Measurements from ENCODE around the gene LCE7A.

DNA sequence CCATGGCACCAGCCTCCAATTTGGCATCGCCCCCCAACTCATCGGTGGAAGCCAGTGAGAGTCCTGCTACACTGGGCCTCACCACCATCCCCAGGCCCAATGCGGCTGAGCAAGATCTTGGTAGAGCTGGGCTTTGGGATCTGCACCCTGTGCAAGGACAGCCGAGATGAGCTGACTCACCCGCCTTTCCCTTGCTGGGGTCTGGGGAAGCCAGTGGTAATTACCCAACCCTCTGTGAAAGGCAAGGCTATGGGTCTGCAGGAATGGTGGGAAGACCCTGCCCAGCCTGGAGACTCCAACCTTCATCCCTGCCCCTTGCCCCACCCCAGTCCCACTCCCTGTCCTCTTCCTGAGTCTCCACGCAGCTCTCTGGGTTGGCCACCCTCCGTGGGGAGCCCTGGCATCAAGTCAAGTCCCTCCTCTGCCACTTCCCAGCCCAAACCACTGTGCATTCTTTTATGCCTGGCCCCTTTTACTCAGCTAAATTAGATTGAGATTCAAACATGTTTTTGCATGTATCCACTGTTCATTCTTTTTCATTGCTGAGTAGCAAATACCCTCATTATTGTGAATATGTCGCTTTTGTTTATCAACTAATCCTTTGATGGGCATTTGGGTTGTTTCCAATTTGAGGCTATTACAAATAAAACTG lies 27.1 kb downstream of the LCE7A start:
- TF ChIP-seq POLR2A (IDR thresholded peaks at IDR 0.05; ENCODE audit: low read depth, low read length): no peak
- TF ChIP-seq, protein P1, sequence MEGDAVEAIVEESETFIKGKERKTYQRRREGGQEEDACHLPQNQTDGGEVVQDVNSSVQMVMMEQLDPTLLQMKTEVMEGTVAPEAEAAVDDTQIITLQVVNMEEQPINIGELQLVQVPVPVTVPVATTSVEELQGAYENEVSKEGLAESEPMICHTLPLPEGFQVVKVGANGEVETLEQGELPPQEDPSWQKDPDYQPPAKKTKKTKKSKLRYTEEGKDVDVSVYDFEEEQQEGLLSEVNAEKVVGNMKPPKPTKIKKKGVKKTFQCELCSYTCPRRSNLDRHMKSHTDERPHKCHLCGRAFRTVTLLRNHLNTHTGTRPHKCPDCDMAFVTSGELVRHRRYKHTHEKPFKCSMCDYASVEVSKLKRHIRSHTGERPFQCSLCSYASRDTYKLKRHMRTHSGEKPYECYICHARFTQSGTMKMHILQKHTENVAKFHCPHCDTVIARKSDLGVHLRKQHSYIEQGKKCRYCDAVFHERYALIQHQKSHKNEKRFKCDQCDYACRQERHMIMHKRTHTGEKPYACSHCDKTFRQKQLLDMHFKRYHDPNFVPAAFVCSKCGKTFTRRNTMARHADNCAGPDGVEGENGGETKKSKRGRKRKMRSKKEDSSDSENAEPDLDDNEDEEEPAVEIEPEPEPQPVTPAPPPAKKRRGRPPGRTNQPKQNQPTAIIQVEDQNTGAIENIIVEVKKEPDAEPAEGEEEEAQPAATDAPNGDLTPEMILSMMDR (conservative IDR thresholded peaks at IDR 0.05; ENCODE audit: low read depth, low read length): no peak
